ENCODE measurements around the gene PRR16.

PRR16 gene

DNA sequence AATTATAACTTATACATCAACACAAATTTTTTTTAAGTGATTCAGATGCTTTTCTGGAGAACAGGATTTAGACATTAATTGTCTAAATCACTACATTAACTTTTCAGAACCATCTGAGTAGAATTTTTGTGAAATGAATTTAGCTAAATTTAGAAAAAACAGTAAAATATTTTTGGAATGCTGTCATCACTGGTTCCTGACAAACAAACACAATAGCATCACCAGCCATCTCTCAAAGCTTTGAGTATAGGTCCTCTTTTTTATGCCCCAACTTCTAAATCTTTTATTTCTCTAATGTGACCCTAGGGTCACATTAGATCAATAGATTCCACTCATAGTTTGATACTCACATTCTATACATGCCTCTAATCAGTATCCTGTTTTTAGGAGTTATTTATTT, 104.6 kb downstream of the PRR16 start:
- DNase-seq (ENCODE audit: low read depth in 2 of 2) = peak in 1 of 2 experiments; percentile 9

DNA sequence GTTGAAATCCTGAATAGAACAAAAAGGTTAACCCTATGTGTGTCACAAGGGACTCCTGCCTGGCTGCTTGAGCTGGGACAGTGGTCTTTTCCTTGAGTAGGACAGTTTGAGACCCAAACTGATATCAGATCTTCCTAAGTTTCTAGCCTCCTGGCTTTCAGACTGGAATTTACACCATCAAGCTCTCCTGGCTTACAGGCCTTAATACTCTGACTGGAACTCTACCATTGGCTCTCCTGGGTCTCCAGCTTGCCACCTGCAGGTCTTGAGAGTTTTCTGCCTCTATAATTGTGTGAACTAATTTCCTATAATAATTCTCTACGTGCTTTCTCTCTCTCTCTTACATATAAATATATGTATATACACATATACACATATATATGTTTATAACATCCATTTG, 112.5 kb downstream of the PRR16 start:
- no peak for DNase-seq (ENCODE audit: low read depth in 2 of 2)

- no peak for DNase-seq (ENCODE audit: low read depth in 2 of 2)
Measured at GRCh38 chr5:120582635-120583034, 118.5 kb downstream of the PRR16 start.

DNA sequence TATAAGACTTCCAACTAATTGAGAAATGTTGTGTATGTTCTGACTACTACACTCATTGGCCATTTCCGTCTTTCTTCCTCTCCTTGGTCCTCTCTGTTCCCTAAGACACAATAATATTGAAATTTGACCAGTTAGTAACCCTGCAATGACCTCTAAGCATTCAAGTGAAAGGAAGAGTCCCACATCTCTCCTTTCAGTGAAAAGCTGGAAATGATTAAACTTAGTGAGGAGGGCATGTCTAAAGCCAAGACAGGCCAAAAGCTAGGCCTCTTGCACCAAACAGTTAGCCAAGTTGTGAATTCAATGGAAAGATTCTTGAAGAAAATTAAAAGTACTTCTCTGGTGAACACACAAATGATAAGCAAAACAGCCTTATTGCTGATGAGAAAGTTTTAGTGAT, 122.5 kb downstream of the PRR16 start:
- no peak for DNase-seq (ENCODE audit: low read depth in 2 of 2)

DNA sequence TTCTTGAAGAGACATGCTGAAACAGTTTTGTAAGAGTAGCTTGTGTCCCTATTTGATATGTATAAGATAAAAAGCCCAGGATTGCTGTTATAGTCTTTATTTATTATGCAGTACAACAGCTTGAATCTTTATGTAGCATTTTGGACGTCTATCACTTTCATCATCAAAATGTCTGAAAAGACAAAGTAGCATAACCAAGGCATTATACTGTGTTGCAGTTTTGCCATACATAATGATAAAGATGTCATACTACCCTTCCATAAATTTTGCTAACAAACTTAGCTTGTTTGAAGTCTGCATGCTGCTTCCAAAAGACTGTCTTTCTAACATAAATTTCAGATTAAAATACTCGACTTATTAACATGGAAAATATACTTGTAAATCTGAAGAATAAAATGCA, 127.8 kb downstream of the PRR16 start:
- DNase-seq (ENCODE audit: low read depth in 2 of 2) = no peak

DNA sequence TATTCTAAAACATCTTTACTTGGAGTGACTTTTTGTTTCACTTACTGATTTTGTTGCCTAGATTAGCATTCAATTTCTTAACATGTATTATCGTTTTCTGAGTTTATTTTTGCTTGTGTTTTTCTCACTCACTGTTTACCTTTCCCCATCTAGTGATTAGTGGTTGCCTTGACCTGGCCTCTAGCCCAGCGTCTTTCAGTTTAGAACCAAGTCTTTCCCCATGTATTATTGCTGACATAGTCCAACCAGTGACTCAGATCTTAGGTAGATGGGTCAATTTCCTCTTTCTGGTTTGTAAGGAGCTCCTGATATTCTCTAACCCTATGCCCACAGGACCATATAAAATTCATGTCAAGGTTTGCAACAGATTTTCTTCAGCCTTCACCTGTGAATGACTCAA, 135.5 kb downstream of the PRR16 start:
- no peak for DNase-seq (ENCODE audit: low read depth in 2 of 2)

- no peak for DNase-seq (ENCODE audit: low read depth in 2 of 2)
Measured at GRCh38 chr5:120600639-120601038, 136.5 kb downstream of the PRR16 start.

DNA sequence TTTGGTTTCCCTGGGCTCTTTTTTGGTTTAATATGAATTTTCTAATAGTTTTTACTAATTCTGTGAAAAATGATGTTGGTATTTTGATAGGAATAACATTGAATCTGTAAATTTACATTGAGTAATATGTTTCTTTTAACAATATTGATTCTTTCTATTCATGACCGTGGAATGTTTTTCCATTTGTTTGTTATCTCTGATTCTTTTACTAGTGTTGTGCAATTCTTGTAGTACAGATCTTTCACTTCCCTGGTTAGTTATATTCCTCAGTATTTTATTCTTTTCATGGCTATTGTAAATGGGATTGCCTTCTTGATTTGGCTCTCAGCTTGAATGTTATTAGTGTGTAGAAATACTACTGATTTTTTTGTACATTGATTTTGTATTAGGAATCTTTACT, 137.9 kb downstream of the PRR16 start:
- no peak for DNase-seq (ENCODE audit: low read depth in 2 of 2)

- DNase-seq (ENCODE audit: low read depth in 2 of 2) = peak; percentile 97
Measured at GRCh38 chr5:120604884-120605283, 140.8 kb downstream of the PRR16 start.

DNA sequence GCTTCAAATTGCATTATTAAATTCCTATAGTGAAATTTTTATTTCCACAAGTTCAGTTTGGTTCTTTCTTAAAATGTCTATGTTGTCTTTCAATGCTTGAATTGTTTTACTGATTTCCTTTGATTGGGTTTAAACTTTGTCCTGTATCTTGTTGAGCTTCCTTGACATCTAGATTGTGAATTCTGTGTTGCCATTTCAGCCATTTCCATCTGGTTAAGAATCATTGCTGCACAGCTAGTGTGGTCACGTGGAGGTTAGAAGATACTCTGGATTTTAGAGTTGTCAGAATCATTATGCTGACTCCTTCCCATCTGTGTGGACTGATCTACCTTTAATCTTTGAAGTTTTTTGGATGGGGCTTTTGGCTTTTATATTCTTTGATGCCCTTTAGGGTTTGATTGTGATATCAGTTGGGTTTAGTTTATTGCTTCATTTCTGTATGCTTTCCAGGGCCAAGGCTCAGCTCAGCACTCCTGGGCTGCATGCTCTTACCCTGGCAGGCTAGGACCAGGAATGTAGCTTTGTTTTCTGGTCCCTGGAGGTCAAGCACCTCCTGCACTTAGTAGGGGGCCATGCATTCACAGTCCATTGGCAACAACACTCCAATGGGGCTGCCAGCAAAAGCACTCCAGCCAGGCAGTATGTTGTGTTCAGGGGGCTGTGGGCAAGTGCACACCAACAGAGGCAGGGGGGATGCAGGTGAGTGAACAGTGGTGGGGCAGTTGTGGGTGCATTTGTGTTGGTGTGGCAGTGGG, 141.4 kb downstream of the PRR16 start:
- DNase-seq (ENCODE audit: low read depth in 2 of 2) = no peak

GRCh38 chr5:120609570-120609969, 145.5 kb downstream of the PRR16 start:
- DNase-seq (ENCODE audit: low read depth in 2 of 2) = no peak

DNA sequence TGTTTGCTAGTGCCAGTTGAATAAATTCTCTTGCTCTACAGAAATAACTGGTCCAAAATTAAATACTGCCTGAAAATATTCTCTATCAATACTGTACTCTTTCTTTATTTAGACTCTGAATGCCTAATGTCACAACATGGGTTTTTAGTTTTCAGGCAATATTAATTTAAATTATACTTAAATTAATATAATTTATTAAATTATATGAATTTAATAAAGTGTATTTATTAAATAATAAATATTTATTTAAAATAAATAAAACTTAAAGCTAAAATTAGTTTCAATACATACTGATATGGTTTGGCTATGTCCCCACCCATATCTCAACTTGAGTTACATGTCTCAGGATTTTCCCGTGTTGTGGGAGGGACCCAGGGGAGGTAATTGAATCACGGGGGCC, 146.0 kb downstream of the PRR16 start:
- no peak for DNase-seq (ENCODE audit: low read depth in 2 of 2)

GRCh38 chr5:120613729-120614128, 149.6 kb downstream of the PRR16 start:
- DNase-seq (ENCODE audit: low read depth in 2 of 2) = no peak

GRCh38 chr5:120614531-120615180, 150.6 kb downstream of the PRR16 start:
- DNase-seq (ENCODE audit: low read depth in 2 of 2) = no peak

GRCh38 chr5:120615967-120616645, 152.0 kb downstream of the PRR16 start:
- peak; percentile 68 to 70 for DNase-seq (ENCODE audit: low read depth in 2 of 2)

DNA sequence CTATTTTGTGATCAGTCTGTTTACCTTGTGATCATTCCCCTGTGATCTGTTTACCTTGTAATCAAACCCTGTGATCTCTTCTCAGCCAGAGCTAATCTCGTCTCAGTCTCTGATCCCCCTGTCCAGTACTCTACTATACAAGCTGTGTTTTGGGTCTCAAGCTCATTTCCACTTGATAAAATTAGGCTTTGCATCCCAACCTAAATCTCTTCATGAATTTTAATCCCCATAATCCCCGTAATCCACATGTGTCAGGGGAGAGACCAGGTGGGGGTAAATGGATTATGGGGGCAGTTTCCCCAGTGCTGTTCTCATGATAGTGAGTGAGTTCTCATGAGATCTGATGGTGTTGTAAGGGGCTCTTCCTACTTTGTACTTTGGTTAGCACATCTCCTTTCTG, 157.2 kb downstream of the PRR16 start:
- no peak for DNase-seq (ENCODE audit: low read depth in 2 of 2)

- DNase-seq (ENCODE audit: low read depth in 2 of 2) = no peak
Measured at GRCh38 chr5:120624021-120624563, 160.0 kb downstream of the PRR16 start.

DNA sequence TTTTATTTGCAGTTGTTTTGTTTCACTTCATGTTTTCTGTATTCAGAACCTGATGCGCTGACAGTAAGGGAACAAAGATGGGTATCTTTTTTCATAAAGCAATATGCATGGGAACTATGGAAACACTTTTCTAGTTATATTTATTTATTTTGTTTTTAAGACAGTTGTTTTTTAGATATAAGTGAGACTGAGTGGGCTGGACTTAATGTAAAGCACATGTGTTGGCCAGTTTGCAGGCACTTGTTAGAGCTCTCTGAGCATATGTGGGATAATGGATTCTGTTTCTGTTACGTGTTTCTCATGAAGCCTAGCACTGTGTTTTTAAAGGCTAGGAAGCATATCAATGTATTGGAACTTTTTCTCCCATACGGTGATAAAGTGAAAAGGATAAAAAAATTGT, 164.1 kb downstream of the PRR16 start:
- DNase-seq (ENCODE audit: low read depth in 2 of 2) = no peak

DNA sequence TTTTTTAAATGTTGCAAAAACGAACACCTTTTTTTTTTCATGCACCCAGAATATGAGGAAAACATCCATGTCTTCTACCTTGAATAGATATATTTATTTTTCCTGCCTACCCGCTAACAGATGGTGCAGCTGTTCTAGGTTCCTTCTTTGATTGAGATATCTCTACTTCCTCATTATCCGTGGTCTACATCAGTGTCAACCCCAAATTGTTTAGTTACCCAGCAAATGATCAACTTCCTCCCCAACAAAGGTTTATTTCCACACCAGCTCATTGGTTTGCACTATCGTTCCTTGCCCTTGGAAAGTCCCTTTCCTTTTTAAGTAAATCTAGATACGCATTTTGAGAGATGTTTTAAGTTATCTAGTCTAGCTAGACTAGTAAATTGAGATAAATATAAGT, 166.4 kb downstream of the PRR16 start:
- DNase-seq (ENCODE audit: low read depth in 2 of 2) = no peak

DNA sequence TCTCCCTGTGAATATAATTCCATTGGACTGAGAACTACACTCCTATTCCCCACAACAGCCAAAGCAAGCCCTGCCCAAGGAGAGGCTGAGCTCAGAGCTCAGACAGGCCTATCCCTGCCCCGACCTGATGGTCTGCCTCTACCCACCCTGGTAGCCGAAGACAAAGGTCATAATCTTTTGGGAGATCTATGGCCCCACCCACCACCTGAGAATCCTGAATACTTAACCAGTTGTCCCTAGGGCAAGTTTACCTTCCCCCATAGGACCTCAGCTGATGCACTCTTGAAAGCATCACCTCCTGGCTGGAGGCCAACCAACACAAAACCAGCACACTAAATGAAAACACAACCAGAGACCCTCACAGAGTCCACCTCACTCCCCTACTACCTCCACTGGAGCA, 167.5 kb downstream of the PRR16 start:
- no peak for DNase-seq (ENCODE audit: low read depth in 2 of 2)

DNA sequence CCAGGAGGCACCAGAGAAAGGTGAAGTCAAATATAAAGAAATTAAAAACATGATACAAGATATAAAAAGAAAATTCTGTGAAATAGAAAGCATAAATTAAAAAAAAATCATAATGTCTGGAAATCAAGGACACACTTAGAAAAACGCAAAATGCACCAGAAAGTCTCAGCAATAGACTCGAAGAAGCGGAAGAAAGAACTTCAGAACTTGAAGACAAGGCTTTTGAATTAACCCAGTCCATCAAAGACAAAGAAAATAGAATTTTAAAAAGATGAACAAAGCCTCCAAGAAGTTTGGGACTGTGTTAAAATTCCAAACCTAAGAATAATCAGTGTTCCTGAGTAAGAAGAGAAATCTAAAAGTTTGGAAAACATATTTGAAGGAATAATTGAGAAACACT, 168.3 kb downstream of the PRR16 start:
- no peak for DNase-seq (ENCODE audit: low read depth in 2 of 2)

DNA sequence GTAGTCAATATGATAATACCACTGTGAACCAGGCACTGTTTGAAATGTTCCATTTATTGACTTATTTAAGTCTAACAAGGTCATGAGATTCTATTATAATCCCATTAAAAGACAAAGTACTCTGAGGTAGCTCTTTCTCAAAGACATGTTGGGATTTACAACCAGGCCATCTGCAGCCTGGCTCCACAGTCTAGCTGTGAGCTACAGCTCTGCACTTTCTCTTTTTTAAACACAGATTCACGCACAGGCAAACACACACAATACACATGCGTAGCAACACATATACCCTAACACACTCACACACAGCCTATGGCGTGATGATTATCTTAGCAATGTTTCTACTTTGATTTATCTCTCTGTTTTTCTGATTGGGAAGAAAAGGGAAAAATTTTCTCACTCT, 174.3 kb downstream of the PRR16 start:
- DNase-seq (ENCODE audit: low read depth in 2 of 2) = no peak

GRCh38 chr5:120640778-120641177, 176.7 kb downstream of the PRR16 start:
- no peak for DNase-seq (ENCODE audit: low read depth in 2 of 2)

Measured in fibroblast of skin of left quadriceps (primary cell).